WERI-Rb-1 (cell line): Measurements from ENCODE around the gene TMEM132C.
"Not testable (repeated sequence)": the region's sequence is repeated elsewhere in the genome, so short reads cannot be mapped to it uniquely, and the experiment has no call there.

ENCODE experiments used
- DNase-seq: peaks from one replicate; pipeline ENCODE4 v3.0.0-alpha.2; 2020
- H3K27ac ChIP-seq: fragments of 250-450 bp; sonication (Bioruptor Pico); 2 replicates; pipeline ENCODE4 v1.5.1; 2020; ENCODE audit warnings: mild to moderate bottlenecking, moderate library complexity
- H3K27me3 ChIP-seq: fragments of 250-450 bp; sonication (Bioruptor Pico); 2 replicates; pipeline ENCODE4 v1.5.1; 2021; ENCODE audit warnings: mild to moderate bottlenecking, low read depth, moderate library complexity; ENCODE audit not compliant: insufficient read depth, severe bottlenecking
- H3K36me3 ChIP-seq: fragments of 250-450 bp; sonication (Bioruptor Pico); 2 replicates; pipeline ENCODE4 v1.5.1; 2020; ENCODE audit warnings: mild to moderate bottlenecking, moderate library complexity
- H3K4me3 ChIP-seq: 2 replicates; pipeline ENCODE4 v1.5.1; 2011; ENCODE audit warnings: low read depth, mild to moderate bottlenecking, control low read depth, low read length
- H3K9me3 ChIP-seq: fragments of 250-450 bp; sonication (Bioruptor Pico); 2 replicates; pipeline ENCODE4 v1.5.1; 2021; ENCODE audit warnings: mild to moderate bottlenecking, moderate library complexity; ENCODE audit not compliant: severe bottlenecking
- TF ChIP-seq, protein P1 (sequence below): IDR thresholded peaks from 2 replicates; pipeline ENCODE4 v1.5.1; 2011; ENCODE audit warnings: low read depth, mild to moderate bottlenecking, control low read depth, inconsistent platforms, low read length

Gene TMEM132C

GRCh38 chr12:128240745-128241144 is 26.2 kb upstream of the TMEM132C start:
- TF ChIP-seq, protein P1, sequence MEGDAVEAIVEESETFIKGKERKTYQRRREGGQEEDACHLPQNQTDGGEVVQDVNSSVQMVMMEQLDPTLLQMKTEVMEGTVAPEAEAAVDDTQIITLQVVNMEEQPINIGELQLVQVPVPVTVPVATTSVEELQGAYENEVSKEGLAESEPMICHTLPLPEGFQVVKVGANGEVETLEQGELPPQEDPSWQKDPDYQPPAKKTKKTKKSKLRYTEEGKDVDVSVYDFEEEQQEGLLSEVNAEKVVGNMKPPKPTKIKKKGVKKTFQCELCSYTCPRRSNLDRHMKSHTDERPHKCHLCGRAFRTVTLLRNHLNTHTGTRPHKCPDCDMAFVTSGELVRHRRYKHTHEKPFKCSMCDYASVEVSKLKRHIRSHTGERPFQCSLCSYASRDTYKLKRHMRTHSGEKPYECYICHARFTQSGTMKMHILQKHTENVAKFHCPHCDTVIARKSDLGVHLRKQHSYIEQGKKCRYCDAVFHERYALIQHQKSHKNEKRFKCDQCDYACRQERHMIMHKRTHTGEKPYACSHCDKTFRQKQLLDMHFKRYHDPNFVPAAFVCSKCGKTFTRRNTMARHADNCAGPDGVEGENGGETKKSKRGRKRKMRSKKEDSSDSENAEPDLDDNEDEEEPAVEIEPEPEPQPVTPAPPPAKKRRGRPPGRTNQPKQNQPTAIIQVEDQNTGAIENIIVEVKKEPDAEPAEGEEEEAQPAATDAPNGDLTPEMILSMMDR: no peak
- no peak overlapping the region for H3K4me3 ChIP-seq
- H3K9me3 ChIP-seq: peaks cover 7% of the 10 kb centered on the region
- H3K27ac ChIP-seq: no peak overlapping the region
- DNase-seq: no peak
- no peaks in the 10 kb centered on the region for H3K36me3 ChIP-seq
- no peaks in the 10 kb centered on the region for H3K27me3 ChIP-seq

DNA sequence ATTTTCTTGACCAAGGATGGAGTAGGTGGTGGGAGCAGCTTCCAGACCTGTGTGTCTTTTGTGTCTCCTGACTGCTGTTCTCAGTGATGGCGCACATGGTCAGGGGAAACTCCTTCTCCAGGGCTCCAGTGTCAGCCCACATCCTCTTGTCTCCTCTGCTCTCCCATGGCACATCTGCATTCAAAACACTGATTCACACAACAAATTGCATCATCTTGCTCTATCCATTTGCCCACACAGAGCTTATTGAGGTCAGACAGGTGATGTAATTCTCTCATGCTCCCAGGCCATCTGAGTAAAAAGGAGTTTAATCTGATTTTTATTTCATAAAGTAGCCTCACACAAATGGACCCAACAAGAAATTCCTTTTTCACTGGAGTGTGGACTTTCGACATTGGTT is 21.8 kb upstream of the TMEM132C start:
- DNase-seq: peak; percentile 20
- TF ChIP-seq, protein P1: no peak
- Histone ChIP-seq H3K27me3 (no peaks in the 10 kb centered on the region), H3K27ac (peak overlapping the region; percentile 75), H3K36me3 (no peaks in the 10 kb centered on the region), H3K4me3 (no peak overlapping the region), H3K9me3 (peaks cover 13% of the 10 kb centered on the region)

GRCh38 chr12:128245905-128246304 is 21.1 kb upstream of the TMEM132C start:
- Histone ChIP-seq H3K4me3 (peak overlapping the region; percentile 19), H3K36me3 (no peaks in the 10 kb centered on the region), H3K27me3 (no peaks in the 10 kb centered on the region), H3K27ac (peak overlapping the region; percentile 75), H3K9me3 (peaks cover 13% of the 10 kb centered on the region)
- TF ChIP-seq, protein P1: no peak
- DNase-seq: peak; percentile 91

- H3K4me3 ChIP-seq: no peak overlapping the region
- H3K27me3 ChIP-seq: no peaks in the 10 kb centered on the region
- TF ChIP-seq, protein P1: no peak
- no peaks in the 10 kb centered on the region for H3K36me3 ChIP-seq
- DNase-seq: no peak
- H3K9me3 ChIP-seq: peaks cover 9% of the 10 kb centered on the region
- H3K27ac ChIP-seq: no peak overlapping the region
Measured at GRCh38 chr12:128250096-128250495, 16.9 kb upstream of the TMEM132C start.

DNA sequence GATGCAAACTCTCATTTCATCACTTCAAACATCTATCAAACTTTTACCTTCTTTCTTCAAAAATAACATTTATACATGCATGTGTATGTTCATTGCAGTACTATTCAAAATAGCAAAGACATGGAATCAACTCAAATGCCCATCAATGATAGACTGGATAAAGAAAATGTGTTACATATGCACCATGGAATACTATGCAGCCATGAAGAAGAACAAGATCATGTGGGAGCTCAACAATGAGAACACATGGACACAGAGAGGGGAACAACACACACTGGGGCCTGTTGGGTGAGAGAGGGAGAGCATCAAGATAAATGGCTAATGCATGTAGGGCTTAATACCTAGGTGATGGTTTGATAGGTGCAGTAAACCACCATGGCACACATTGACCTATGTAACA is 13.1 kb upstream of the TMEM132C start:
- not testable (repeated sequence) for H3K27ac ChIP-seq, DNase-seq, H3K27me3 ChIP-seq, H3K4me3 ChIP-seq, H3K36me3 ChIP-seq, H3K9me3 ChIP-seq

DNA sequence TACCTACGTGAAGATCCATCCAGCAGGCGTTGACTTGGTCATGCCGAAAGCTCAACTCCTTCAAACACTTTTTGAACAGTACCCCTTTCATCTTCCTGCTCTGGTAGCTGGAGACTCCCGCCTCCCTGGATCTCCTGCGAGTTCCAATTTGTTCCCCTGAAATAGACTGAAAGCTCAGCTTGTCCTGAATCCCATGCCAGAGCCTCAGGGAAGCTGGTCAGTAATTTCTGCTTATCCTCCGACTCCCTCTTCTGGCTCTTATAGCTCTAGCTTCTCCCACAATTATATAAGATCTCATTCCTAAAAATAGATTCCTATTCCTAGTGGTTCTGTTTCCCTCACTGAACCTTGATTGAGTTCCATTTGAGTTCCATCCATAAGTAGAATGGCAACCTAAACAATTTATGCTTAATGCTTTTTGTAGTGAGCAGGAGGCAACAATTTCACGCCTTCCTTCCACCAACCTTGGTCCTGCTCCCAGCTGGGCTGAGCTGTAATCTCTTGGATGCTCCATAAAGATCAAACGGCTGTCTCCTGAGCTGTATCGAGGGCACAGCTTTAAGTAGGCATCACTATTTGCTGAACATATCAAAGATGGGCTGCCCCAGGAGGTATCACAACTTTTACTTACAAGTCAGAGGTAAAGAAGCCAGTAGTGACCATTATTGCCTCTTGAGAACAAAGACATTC is 8.0 kb upstream of the TMEM132C start:
- peak; percentile 50 for DNase-seq
- peak overlapping the region; percentile 31; the same call in 1 of the 2 replicates for H3K27ac ChIP-seq

More for the DNA sequence above, 8.0 kb upstream of the TMEM132C start:
- Histone ChIP-seq H3K9me3 (peaks cover 1% of the 10 kb centered on the region), H3K36me3 (no peaks in the 10 kb centered on the region), H3K4me3 (no peak overlapping the region), H3K27me3 (no peaks in the 10 kb centered on the region)
- TF ChIP-seq, protein P1: peak; percentile 45
